ENCODE data around the gene GRB14.
"Not testable (repeated sequence)": the region's sequence is repeated elsewhere in the genome, so short reads cannot be mapped to it uniquely, and the experiment has no call there.

The GRB14 gene

DNA sequence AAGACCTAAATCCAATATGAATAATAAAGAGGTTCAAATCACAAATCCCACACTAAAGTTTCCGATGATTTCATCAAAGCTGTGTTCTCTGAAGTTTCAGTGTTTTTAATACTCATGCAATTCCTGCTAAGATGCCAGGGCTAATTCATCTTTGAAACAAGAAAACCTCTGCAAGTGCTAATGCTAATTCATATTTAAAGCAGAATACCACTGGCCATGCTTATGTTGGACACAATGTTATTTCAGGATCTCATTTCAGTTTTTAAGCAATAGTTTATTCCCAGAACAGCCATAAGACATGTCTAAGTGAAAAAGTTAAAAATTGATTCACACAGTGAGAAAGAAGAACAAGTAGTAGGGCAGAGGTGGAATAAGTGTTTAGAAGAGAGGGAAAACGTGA lies 62.8 kb downstream of the GRB14 start:
- DNase-seq (ENCODE audit: low spot score) = no peak

GRCh38 chr2:164554487-164554886 lies 66.8 kb downstream of the GRB14 start:
- no peak for DNase-seq (ENCODE audit: low spot score)

DNA sequence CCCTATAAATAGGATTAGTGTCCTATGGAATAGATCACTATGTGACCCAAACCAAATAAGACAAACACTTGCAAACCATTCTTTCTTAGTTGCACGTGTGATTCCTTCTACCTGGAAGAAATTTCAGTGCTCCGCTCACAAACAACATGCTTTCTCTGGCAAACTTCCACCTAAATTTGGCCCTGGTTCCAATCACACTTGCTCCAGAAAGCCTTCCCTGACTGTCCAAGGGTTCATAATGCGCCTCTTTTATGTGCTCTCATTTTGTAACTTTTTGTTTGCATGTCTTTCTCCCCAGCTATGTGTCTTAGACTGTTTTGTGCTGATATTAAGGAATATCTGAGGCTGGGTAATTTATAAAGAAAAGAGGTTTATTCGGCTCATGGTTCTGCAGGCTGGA lies 69.8 kb downstream of the GRB14 start:
- no peak for DNase-seq (ENCODE audit: low spot score)

DNA sequence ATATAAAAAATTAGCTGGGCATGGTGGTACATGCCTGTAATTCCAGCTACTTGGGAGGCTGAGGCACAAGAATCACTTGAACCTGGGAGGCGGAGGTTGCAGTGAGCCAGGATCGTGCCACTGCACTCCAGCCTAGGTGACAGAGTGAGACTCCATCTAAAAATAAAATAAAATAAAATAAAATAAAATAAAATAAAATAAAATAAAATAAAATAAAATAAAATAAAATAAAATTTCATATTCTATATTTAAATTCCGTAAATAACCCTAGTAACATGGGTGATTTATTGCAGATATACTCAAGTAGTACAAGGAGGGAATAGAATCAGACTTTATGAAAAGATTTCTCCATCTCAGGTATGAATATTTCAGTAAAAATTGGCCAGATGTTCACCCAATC lies 71.6 kb downstream of the GRB14 start:
- DNase-seq (ENCODE audit: low spot score) = not testable (repeated sequence)

GRCh38 chr2:164545484-164545883 lies 75.8 kb downstream of the GRB14 start:
- no peak for DNase-seq (ENCODE audit: low spot score)

GRCh38 chr2:164542581-164543021 lies 78.7 kb downstream of the GRB14 start:
- no peak for DNase-seq (ENCODE audit: low spot score)

DNA sequence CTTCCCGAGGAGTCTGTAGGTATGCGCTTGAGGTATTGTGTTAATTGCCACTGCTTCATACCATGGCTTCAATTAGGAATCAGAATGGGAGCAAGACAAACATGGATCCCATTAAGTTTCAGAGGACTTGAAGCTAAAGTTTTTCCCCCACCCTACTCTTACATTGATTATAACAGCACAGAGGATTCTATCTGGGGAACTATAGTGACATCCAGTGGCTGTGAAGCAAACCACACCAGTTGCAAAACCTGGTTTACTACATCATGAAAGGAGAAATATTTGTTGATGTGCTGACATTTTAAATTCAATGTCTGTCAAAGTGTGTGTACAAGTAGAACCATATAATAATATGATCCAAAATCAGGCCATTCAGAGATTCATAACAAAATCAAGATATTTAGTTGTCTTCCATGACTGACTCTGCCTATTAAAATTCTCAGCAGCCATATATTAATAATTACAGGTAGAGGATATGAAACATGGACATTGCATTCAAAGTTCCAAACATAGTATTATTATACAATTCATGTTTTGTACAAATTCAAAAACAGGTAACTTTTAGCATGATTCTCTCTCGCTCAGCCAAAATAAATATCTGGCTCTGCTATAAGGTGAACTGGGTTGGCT lies 82.9 kb downstream of the GRB14 start:
- peak; percentile 3 for DNase-seq (ENCODE audit: low spot score)

DNA sequence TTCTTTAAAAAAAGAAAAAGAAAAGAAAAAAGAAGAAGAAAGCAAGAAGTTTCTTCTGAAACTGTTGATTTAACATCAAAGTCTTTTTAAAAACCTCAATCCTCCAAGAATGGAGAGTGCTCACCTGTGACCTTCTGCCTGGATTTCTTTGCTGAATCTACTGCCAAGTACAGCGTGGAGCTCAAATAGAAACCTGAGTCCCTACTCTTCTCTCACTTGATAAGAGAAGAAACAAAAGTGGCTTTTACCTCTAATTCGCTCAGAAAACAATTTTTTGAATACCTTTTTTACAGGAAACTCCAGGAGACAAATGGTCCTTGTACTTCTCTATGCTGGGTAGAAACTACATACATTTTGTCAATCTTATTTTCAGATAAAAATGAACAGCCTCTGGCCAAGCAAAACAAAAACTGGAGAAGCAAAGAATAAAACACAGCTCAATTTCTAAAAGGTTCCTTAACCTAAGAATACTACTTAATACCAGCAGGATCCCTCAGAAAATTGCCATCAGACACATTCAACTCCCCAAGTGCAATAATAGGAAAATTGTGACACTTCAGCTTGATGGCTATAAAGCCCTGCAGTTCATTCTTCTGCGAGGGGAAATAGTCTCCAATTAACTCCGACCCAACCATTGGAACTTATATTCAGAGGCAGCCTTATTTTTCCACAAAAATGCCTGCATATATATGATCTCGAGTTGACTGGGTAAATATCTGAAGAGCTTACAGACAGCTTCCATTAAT lies 85.8 kb downstream of the GRB14 start:
- no peak for DNase-seq (ENCODE audit: low spot score)

DNA sequence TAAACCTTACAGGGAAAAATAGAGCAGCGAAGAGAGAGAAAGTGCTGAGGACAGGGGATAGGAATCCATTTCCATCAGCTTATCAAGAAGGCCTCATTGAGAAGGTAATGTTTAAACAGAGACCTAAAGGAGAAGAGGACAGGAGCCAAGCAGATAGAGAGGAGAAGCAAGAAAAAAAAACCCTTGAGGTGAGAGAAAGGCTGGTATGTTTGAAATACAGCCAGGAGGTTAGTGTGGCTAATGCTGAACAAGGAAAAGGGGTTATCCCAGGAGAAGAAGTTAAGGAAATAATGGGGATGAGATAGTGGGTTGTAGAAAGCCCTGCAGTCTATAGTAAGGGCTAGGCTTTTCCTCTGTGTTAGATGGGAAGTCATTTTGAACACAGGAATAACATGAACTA lies 90.8 kb downstream of the GRB14 start:
- no peak for DNase-seq (ENCODE audit: low spot score)

DNA sequence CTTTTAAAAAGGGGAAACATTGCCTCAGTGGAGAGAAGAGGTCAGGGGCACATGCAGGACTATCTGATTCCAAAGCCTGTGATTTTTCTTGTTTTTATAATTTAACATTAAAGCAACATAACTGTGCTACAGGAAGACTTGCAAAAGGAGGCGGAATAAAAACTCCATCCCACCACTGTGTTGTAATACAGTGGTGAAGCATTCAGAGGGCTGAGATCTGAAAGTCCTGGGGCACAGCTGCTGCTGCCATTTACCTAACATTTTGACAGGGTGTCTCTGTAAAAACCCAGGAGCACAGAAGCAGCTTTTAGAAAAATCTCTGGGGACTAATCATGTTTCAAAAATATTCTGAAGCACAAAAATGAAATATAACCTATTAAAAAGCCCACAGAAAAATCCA lies 97.6 kb downstream of the GRB14 start:
- no peak for DNase-seq (ENCODE audit: low spot score)

- no peak for DNase-seq (ENCODE audit: low spot score)
These were observed 98.3 kb downstream of the GRB14 start for GRCh38 chr2:164523009-164523408.

GRCh38 chr2:164522561-164522981 lies 98.7 kb downstream of the GRB14 start:
- DNase-seq (ENCODE audit: low spot score) = no peak

- no peak for DNase-seq (ENCODE audit: low spot score)
These were observed 105.5 kb downstream of the GRB14 start for GRCh38 chr2:164515734-164516133.

GRCh38 chr2:164515030-164515429 lies 106.3 kb downstream of the GRB14 start:
- no peak for DNase-seq (ENCODE audit: low spot score)

- no peak for DNase-seq (ENCODE audit: low spot score)
These were observed 106.8 kb downstream of the GRB14 start for GRCh38 chr2:164514491-164514890.

DNA sequence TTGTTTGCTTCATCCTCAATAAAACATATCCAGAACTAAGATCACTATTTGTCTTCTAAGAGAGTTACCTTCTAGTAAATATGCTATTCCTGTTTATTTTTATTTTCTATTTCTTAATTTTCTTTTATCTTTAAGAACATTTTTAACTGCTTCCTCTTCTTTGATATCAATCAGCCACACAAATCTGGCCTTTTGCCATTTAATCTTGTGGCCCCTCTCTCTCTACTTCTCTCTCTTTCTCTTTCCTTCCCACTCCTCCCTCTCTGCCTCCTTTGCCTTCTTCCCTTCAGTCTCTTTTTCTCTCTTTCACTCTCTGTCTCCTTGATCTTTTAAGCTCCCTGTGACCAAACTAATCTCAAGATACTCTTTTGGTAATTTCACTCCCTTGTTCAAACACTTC lies 108.4 kb downstream of the GRB14 start:
- no peak for DNase-seq (ENCODE audit: low spot score)

DNA sequence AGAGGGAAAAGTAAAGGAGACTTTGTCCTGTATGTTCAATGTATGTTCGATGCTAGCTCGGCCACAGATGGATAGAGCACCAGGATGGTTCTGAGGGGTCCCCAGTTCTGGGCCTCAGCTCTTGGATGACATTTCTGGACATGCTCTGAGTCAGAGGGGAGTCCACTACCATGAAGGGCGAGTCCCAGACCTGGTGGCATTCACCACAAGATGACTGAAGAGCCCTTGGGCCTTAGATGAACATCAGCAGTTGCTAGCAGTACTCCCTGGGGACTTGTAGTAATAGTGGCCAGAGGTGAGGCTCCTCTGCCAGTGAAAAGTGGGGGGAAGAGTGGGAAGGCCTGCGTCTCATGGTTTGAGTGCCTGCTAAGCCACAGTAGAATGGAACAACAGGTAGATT lies 109.5 kb downstream of the GRB14 start:
- no peak for DNase-seq (ENCODE audit: low spot score)

DNA sequence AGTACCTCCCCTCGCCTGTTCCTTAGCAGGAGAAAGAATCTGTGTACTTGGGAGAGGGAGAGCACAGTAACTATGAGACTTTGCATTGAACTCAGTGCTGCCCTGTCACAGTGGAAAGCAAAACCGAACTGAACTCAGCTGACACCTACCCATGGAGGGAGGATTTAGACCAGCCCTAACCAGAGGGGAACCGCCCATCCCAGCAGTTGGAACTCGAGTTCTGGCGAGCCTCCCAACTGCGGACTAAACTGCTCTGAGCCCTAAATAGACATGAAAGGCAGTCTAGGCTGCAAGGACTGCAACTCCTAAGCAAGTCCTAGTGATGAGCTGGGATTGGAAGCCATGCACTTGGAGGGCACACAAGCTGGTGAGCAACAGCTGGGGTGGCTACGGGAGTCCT lies 110.4 kb downstream of the GRB14 start:
- no peak for DNase-seq (ENCODE audit: low spot score)

DNA sequence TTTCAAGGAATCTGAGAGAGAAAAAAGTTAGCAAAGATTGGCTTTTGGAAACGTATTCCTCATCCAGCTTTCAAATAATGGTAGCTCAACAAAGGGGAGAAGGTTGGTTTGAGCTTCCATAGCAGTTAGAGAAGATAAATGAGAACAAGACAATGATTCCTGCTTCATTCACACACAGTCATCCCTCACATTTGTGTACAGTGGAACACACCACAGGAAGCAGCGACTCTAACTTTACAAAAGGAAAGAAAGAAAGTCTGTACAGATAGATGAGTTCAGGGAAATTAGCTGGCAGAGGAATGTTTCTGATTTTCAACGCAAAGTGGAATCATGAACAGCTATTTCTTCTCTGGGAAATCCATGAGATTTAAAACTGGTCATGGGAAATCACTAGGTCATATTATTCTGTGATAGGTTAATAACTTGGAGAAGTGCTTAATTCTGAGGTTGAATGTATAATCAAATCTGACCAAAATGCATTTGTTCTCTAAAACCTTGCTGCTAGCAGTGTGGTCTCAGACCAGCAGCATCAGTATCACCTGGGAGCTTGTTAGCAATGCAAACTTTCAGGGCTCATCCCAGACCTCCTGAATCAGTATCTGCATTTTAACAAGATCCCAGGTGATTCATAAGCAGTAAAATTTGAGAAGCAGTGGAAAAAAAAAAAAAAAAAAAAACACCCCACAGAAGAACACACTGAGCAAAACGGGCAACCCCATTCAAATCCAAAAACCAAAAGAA lies 112.0 kb downstream of the GRB14 start:
- DNase-seq (ENCODE audit: low spot score) = no peak

DNA sequence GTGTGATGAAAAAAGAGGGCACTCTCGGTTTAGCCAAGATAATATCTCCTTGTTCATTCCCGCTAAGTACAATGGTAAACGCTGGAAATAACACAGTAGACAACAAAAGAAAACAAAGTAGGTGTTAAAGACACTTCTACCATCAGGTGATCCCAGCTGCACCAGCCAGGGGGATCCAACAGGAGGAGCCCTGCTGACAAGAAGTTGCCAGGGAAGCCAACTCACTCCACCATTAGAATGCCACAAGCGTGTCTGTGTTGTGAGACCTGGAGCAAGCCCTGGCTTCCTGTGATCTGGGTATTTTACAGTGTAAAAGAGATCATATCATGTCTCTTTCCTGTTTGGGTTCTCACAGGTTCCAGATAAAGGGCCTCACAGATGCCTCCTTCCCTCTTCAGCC lies 117.0 kb downstream of the GRB14 start:
- no peak for DNase-seq (ENCODE audit: low spot score)

DNA sequence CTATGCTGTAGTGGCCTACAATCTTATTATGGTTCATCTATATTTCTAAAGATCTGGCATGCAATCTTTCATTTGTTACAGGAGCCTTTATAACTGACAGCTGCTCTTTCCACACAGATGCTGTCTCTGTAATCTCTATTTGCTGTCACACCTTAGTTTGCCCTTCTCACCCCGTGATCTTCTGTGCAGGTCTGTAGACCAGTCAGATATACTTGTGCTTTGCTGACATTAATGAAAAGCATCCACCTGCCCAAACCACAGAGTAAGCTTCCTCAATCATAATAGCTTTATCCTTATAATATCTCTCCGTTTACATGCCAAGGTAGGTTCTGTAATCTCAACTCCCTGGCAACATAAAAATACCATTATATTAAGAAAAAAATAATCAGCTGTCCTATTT lies 122.4 kb downstream of the GRB14 start:
- no peak for DNase-seq (ENCODE audit: low spot score)

DNA sequence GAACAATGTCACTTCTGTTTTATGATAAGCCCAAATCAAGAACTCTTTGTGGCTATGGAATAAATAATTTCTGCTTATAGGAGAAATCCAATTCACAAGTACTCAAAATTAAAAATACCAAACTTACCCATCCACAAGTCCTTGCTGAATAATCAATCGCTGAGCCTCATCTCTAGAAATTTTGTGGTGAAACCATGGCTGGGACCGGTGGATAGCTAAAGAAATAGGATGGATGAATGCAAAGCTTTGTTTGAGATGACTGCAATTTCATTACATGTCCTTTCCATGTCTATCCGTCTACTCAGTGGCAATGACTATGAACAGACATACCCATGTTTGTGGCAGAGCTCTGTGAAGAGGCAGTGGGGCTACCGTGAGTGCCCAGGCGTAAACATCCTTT lies 124.4 kb downstream of the GRB14 start:
- DNase-seq (ENCODE audit: low spot score) = no peak

- no peak for DNase-seq (ENCODE audit: low spot score)
These were observed 124.9 kb downstream of the GRB14 start for GRCh38 chr2:164496421-164496820.
